Breast epithelium (tissue), 4 donors: Measurements from ENCODE around the gene IP6K3. TPM values are rescaled to one million over a fixed set of nuclear protein-coding genes. Genes with fewer than 3 reads are reported as not detected.

Source experiments
- DNase-seq, 2 donors: peaks; one replicate each; pipeline ENCODE4 v3.0.0-alpha.2; 2019; ENCODE audit warnings: low spot score in 2 of 2
- H3K27ac ChIP-seq, 2 donors: fragments of 200-600 bp; sonication (generic) in 1 of 2; one replicate each; pipeline ENCODE4 v1.5.1; 2016 to 2019; ENCODE audit warnings: mild to moderate bottlenecking in 1 of 2
- H3K27me3 ChIP-seq, 2 donors: fragments of 200-600 bp; sonication (generic) in 1 of 2; one replicate each; pipeline versions ENCODE4 v1.5.1 to v1.6.0; 2017 to 2019; ENCODE audit warnings: control low read depth in 1 of 2, mild to moderate bottlenecking in 1 of 2
- H3K36me3 ChIP-seq: fragments of 200-600 bp; one replicate; pipeline ENCODE4 v1.5.1; 2019
- H3K4me1 ChIP-seq, 2 donors: fragments of 200-600 bp; sonication (generic); one replicate each; pipeline ENCODE4 v1.5.1; 2016 to 2019; ENCODE audit warnings: control low read depth in 1 of 2
- H3K4me3 ChIP-seq, 3 donors: fragments of 200-600 bp; sonication (generic); 1 replicate in 2 of 3; 2 replicates in 1 of 3; pipeline ENCODE4 v1.5.1; 2016 to 2019; ENCODE audit warnings: mild to moderate bottlenecking in 3 of 3, moderate library complexity in 2 of 3
- H3K9me3 ChIP-seq, 2 donors: fragments of 200-600 bp; sonication (generic) in 1 of 2; one replicate each; pipeline ENCODE4 v1.5.1; 2016 to 2019; ENCODE audit warnings: control low read depth in 1 of 2
- CTCF ChIP-seq, 3 donors: fragments of 450-650 bp; IDR thresholded peaks; one replicate each; pipeline ENCODE4 v1.5.1; 2016 to 2017; ENCODE audit warnings: antibody characterized with exemption in 3 of 3, mild to moderate bottlenecking in 3 of 3, moderate library complexity in 3 of 3
- POLR2A ChIP-seq: fragments of 450-650 bp; IDR thresholded peaks from one replicate; pipeline ENCODE4 v1.6.1; 2016; ENCODE audit warnings: antibody characterized with exemption, mild to moderate bottlenecking, moderate library complexity
- POLR2AphosphoS5 ChIP-seq, 3 donors: sonication (generic); formaldehyde crosslinking; IDR thresholded peaks; one replicate each; pipeline ENCODE4 v1.6.1; 2017; ENCODE audit warnings: antibody characterized with exemption in 3 of 3
- intact Hi-C: fragments of 100-400 bp; cut with DNase I; formaldehyde crosslinking; loops from one replicate; pipeline ENCODE4 v1.15.1; 2023; ENCODE audit warnings: low total_unique reads
- total RNA-seq, 3 donors: library from RNA; depleted of rRNA; stranded (reverse); fragments of >200 nt; gene quantifications; one replicate each; pipeline ENCODE4 v1.1.0, GENCODE V29; 2016

Gene IP6K3
- total RNA-seq, 3 donors from 2014 or later = 0.15 to 4.2 (median 0.66) TPM

DNA sequence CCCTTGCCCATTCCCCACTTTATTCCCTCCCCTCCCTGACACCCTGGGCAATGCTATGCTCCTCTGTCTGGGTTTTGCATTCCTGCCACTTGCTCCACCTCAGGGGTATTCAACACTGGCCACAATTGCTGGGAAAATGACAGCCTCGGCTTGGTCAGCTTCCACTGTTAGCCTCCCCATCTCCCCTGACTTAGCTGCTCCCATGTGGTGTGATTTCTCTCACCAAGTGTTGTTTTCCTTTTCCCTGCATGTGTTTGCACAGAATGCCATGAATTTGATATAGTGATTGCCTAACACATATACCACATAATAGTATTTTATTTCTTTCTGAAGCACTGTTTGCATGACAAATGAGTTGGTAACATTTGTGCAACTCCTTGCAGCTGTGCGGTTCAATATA is 43.7 kb upstream of the IP6K3 start:
- no peak overlapping the region for H3K4me3 ChIP-seq
- H3K27ac ChIP-seq = no peak overlapping the region
- no peak for DNase-seq
- intact Hi-C loops = no loop called here
- H3K9me3 ChIP-seq = no peaks in the 10 kb centered on the region
- H3K36me3 ChIP-seq = no peaks in the 10 kb centered on the region
- peaks cover 0 to 21% of the 10 kb centered on the region in 2 donors for H3K4me1 ChIP-seq
- TF ChIP-seq POLR2AphosphoS5 (IDR thresholded peaks at IDR 0.05) (no peak), POLR2A (no peak), CTCF (IDR thresholded peaks at IDR 0.05) (no peak)
- H3K27me3 ChIP-seq = no peaks in the 10 kb centered on the region

DNA sequence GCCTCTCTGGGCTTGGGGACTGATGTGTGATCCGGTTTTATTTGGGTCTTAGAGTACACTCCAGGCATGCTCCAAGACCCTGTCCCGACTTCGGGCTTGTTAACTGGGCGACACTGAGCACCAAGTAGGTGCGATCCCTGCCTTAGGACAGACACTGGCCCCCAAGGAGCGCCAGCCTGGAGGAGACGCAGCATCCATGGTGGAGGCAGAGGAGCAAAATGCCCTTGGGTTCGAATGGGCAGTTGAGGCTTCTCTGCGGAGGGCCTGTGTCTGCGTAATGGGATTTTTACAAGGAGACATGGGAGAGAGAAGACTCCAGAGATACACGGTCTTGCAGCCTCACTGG is 42.8 kb upstream of the IP6K3 start:
- Histone ChIP-seq H3K27me3 (no peaks in the 10 kb centered on the region), H3K36me3 (no peaks in the 10 kb centered on the region), H3K4me3 (peak overlapping the region; percentile 94 to 97 (median 95)), H3K27ac (peak overlapping the region; percentile 96 to 97), H3K9me3 (no peaks in the 10 kb centered on the region), H3K4me1 (peaks cover 0 to 21% of the 10 kb centered on the region in 2 donors)
- DNase-seq = no peak
- no peak for TF ChIP-seq POLR2AphosphoS5 (IDR thresholded peaks at IDR 0.05)
- TF ChIP-seq POLR2A = no peak
- no peak for TF ChIP-seq CTCF (IDR thresholded peaks at IDR 0.05)
- intact Hi-C loops = loop anchor here (5.0 kb wide), 1 partner anchor 837 kb away; the partner anchor contains the start of gene HLA-DMA

GRCh38 chr6:33788694-33789549 is 42.2 kb upstream of the IP6K3 start, which contains the start of gene LEMD2:
Gene LEMD2 (minus strand): TSS chr6:33789130. CDS start chr6:33789116, 14 bp downstream.
- intact Hi-C loops = loop anchor here (5.0 kb wide), 1 partner anchor 837 kb away; the partner anchor contains the start of gene HLA-DMA

DNA sequence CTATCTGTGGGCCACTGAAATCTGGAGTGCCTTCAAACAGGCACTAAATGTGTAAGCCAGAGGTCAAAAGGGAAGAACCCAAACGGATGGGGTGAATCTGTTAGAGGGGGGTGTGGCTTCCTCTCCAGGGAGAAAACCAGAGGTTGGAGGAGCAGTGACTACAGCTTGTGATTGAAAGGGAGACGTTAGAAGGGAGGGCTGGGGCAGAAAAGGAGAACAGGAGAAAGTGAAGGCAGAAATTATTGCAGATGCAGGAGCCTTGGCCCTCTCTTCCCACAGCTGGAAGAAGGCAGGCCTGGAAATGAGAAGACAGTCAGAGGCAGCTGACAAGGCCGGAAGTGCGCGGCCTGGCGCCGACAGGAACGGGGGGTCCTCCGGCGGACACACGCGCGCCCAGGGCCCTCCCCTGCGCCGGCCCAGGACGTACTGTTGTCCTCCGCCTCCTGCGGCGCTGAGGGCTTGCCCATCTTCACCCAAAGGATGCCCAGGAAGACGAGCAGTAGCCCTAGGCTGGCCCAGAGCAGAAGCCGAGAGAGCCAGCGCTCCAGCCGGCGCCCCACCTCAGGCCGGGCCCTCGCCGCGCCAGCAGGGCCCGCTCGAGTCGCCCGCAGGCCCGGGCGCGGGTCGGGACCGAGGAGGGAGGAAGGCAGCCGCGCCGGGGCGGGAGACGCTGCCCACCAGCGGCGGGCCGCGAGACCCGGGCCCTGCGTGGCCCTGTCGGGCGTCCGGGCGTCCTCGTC is 41.4 kb upstream of the IP6K3 start:
- intact Hi-C loops = loop anchor here (5.0 kb wide), 1 partner anchor 836 kb away; the partner anchor contains the start of gene HLA-DMA
- Histone ChIP-seq H3K27me3 (no peaks in the 10 kb centered on the region), H3K4me1 (peaks cover 0 to 21% of the 10 kb centered on the region in 2 donors), H3K36me3 (no peaks in the 10 kb centered on the region), H3K27ac (peak overlapping the region; percentile 96 to 97), H3K4me3 (peak overlapping the region; percentile 94 to 97 (median 95)), H3K9me3 (no peaks in the 10 kb centered on the region)
- peak in 1 of 2 donors; percentile 64 for DNase-seq
- TF ChIP-seq POLR2A (no peak), CTCF (IDR thresholded peaks at IDR 0.05) (no peak), POLR2AphosphoS5 (IDR thresholded peaks at IDR 0.05) (peak in 2 of 3 donors; percentile 61 to 68)

More at GRCh38 chr6:33788694-33789549, 42.2 kb upstream of the IP6K3 start, which contains the start of gene LEMD2:
- peak; percentile 90 to 91 for DNase-seq
- Histone ChIP-seq H3K36me3 (no peaks in the 10 kb centered on the region), H3K4me1 (peaks cover 0 to 21% of the 10 kb centered on the region in 2 donors), H3K4me3 (peak within 1 kb of the TSS; percentile 94 to 97 (median 95)), H3K27me3 (no peaks in the 10 kb centered on the region), H3K27ac (peak within 1 kb of the TSS; percentile 96 to 97), H3K9me3 (no peaks in the 10 kb centered on the region)
- TF ChIP-seq POLR2AphosphoS5 (IDR thresholded peaks at IDR 0.05) = peak; percentile 98 to 99 (median 99)
- peak; percentile 76 for TF ChIP-seq POLR2A
- TF ChIP-seq CTCF (IDR thresholded peaks at IDR 0.05) = no peak
